Liver (tissue), 9 donors: ENCODE results near the gene TSPEAR. TPM values are rescaled to one million over a fixed set of nuclear protein-coding genes. Genes with fewer than 3 reads are reported as not detected.

ENCODE experiments used
- DNase-seq: peaks from one replicate; pipeline ENCODE4 v3.0.0-alpha.2; 2017; ENCODE audit warnings: low spot score
- H3K27ac ChIP-seq, 2 donors: one replicate each; pipeline ENCODE4 v1.7.0; 2013; ENCODE audit warnings: inconsistent platforms in 2 of 2, low read length in 2 of 2, control low read depth in 1 of 2, low read depth in 1 of 2, mild to moderate bottlenecking in 1 of 2
- H3K27me3 ChIP-seq, 4 donors: one replicate each; pipeline versions ENCODE4 v1.6.1 to v1.7.0; 2013; ENCODE audit warnings: low read length in 3 of 4, inconsistent platforms in 1 of 4, mild to moderate bottlenecking in 1 of 4, moderate library complexity in 1 of 4; ENCODE audit not compliant: control insufficient read depth in 4 of 4, insufficient read depth in 4 of 4
- H3K36me3 ChIP-seq, 4 donors: one replicate each; pipeline versions ENCODE4 v1.6.1 to v1.7.0; 2013; ENCODE audit warnings: low read length in 3 of 4, mild to moderate bottlenecking in 3 of 4, low read depth in 1 of 4, moderate library complexity in 1 of 4; ENCODE audit not compliant: control insufficient read depth in 4 of 4, insufficient read depth in 3 of 4
- H3K4me1 ChIP-seq, 4 donors: one replicate each; pipeline versions ENCODE4 v1.6.1 to v1.7.0; 2013; ENCODE audit warnings: low read length in 3 of 4, mild to moderate bottlenecking in 3 of 4, moderate library complexity in 1 of 4; ENCODE audit not compliant: control insufficient read depth in 4 of 4, insufficient read depth in 4 of 4
- H3K4me3 ChIP-seq, 3 donors: one replicate each; pipeline versions ENCODE4 v1.6.1 to v1.7.0; 2013; ENCODE audit warnings: low read length in 3 of 3, control low read depth in 1 of 3, low read depth in 1 of 3, mild to moderate bottlenecking in 1 of 3
- H3K9ac ChIP-seq, 2 donors: one replicate each; pipeline ENCODE4 v1.7.0; 2013; ENCODE audit warnings: low read length in 2 of 2, mild to moderate bottlenecking in 2 of 2, moderate library complexity in 2 of 2, control low read depth in 1 of 2, low read depth in 1 of 2
- H3K9me3 ChIP-seq, 4 donors: one replicate each; pipeline versions ENCODE4 v1.6.1 to v1.7.0; 2013; ENCODE audit warnings: low read length in 3 of 4; ENCODE audit not compliant: control insufficient read depth in 4 of 4
- ATF3 ChIP-seq: IDR thresholded peaks from 2 replicates; pipeline ENCODE4 v1.6.1; 2016; ENCODE audit warnings: antibody characterized with exemption
- CTCF ChIP-seq: fragments of 150-350 bp; IDR thresholded peaks from 2 replicates; pipeline ENCODE4 v1.5.1; 2017; ENCODE audit warnings: improper control_type of control experiment, low read depth, low read length; ENCODE audit not compliant: missing input control
- EGR1 ChIP-seq, 2 donors: IDR thresholded peaks; 2 replicates each; pipeline ENCODE4 v1.6.1; 2016 to 2018; ENCODE audit warnings: antibody characterized with exemption in 2 of 2, low read depth in 2 of 2
- FOXA1 ChIP-seq: IDR thresholded peaks from 2 replicates; pipeline ENCODE4 v1.6.1; 2016; ENCODE audit warnings: antibody characterized with exemption
- FOXA2 ChIP-seq: IDR thresholded peaks from 2 replicates; pipeline ENCODE4 v1.6.1; 2016; ENCODE audit warnings: antibody characterized with exemption
- GABPA ChIP-seq, 2 donors: IDR thresholded peaks in 1 of 2; conservative IDR thresholded peaks in 1 of 2; 2 replicates each; pipeline ENCODE4 v1.6.1; 2016; ENCODE audit warnings: antibody characterized with exemption in 2 of 2, mild to moderate bottlenecking in 1 of 2, moderate library complexity in 1 of 2
- HNF4A ChIP-seq, 2 donors: conservative IDR thresholded peaks; 2 replicates each; pipeline ENCODE4 v1.6.1; 2016; ENCODE audit warnings: antibody characterized with exemption in 2 of 2, mild to moderate bottlenecking in 2 of 2
- HNF4G ChIP-seq: IDR thresholded peaks from 2 replicates; pipeline ENCODE4 v1.6.1; 2016; ENCODE audit warnings: antibody characterized with exemption
- JUND ChIP-seq, 2 donors: IDR thresholded peaks; 2 replicates each; pipeline ENCODE4 v1.6.1; 2016; ENCODE audit warnings: antibody characterized with exemption in 2 of 2
- MAX ChIP-seq: IDR thresholded peaks from 2 replicates; pipeline ENCODE4 v1.6.1; 2016; ENCODE audit warnings: antibody characterized with exemption
- NR2F2 ChIP-seq: IDR thresholded peaks from 2 replicates; pipeline ENCODE4 v1.6.1; 2016; ENCODE audit warnings: antibody characterized with exemption
- RAD21 ChIP-seq, 2 donors: IDR thresholded peaks; 2 replicates each; pipeline ENCODE4 v1.6.1; 2016; ENCODE audit warnings: antibody characterized with exemption in 2 of 2, mild to moderate bottlenecking in 2 of 2
- REST ChIP-seq: IDR thresholded peaks from 2 replicates; pipeline ENCODE4 v1.6.1; 2016; ENCODE audit warnings: antibody characterized with exemption, mild to moderate bottlenecking
- RXRA ChIP-seq, 2 donors: IDR thresholded peaks; 2 replicates each; pipeline ENCODE4 v1.6.1; 2017 to 2018; ENCODE audit warnings: antibody characterized with exemption in 2 of 2, mild to moderate bottlenecking in 1 of 2
- SP1 ChIP-seq: IDR thresholded peaks from 2 replicates; pipeline ENCODE4 v1.6.1; 2018; ENCODE audit warnings: antibody characterized with exemption, mild to moderate bottlenecking
- TAF1 ChIP-seq: conservative IDR thresholded peaks from 2 replicates; pipeline ENCODE4 v1.6.1; 2016; ENCODE audit warnings: antibody characterized with exemption, mild to moderate bottlenecking
- YY1 ChIP-seq: IDR thresholded peaks from 2 replicates; pipeline ENCODE4 v1.6.1; 2016; ENCODE audit warnings: antibody characterized with exemption, mild to moderate bottlenecking
- ZBTB33 ChIP-seq: IDR thresholded peaks from 2 replicates; pipeline ENCODE4 v1.6.1; 2016; ENCODE audit warnings: antibody characterized with exemption
- WGBS: extraction: QIAGEN DNeasy Blood & Tissue Kit; methylation state at CpG from one replicate; pipeline ENCODE4 v1.1.7; 2013; 5-methylcytosine and 5-hydroxymethylcytosine counted together
- polyA plus RNA-seq, 2 donors: library from polyadenylated mRNA; stranded (reverse) in 1 of 2; unstranded in 1 of 2; fragments of 200-250 nt in 1 of 2; fragments of >200 nt in 1 of 2; fragmentation: Nextera tagmentation in 1 of 2; extraction: Ambion mirVana in 1 of 2; gene quantifications; one replicate each; pipeline versions ENCODE4 v1.2.1 to v1.2.3, GENCODE V29; 2013 to 2015
- total RNA-seq, 2 donors: library from RNA; depleted of rRNA; stranded (reverse); fragments of >200 nt; gene quantifications; one replicate each; pipeline ENCODE4 v1.2.3, GENCODE V29; 2014
- donor health status: healthy.
- donor health status: healthy.
- donor health status: healthy.
- donor health status: healthy.
- donor health status: healthy.

TSPEAR gene
- total and polyA plus RNA-seq, 4 donors, result under 0.01 to 0.14 (median 0.01) TPM; not detected in 1

GRCh38 chr21:44459712-44460440 is 251.5 kb downstream of the TSPEAR start (continued):
- no peak for TF ChIP-seq HNF4A (conservative IDR thresholded peaks at IDR 0.05)
- TF ChIP-seq NR2F2, result no peak
- no peak for TF ChIP-seq ZBTB33
- TF ChIP-seq TAF1, result no peak

GRCh38 chr21:44458971-44459711 is 252.2 kb downstream of the TSPEAR start:
- DNase-seq, result no peak
- Histone ChIP-seq H3K36me3 (no peaks in the 10 kb centered on the region), H3K9ac (peak overlapping the region in 1 of 2 donors; percentile 9), H3K27me3 (no peaks in the 10 kb centered on the region), H3K27ac (peak overlapping the region; percentile 73 to 94), H3K4me1 (peaks cover 23 to 71% (median 46%) of the 10 kb centered on the region in 4 donors), H3K9me3 (no peaks in the 10 kb centered on the region), H3K4me3 (no peak overlapping the region)
- 81% methylated on average over 19 of the region's 19 CpGs for WGBS
- no peak for TF ChIP-seq CTCF
- no peak for TF ChIP-seq HNF4G
- no peak for TF ChIP-seq ATF3
- no peak for TF ChIP-seq FOXA1
- no peak for TF ChIP-seq JUND (IDR thresholded peaks at IDR 0.05)
- no peak for TF ChIP-seq RXRA (IDR thresholded peaks at IDR 0.05)
- no peak for TF ChIP-seq TAF1
- no peak for TF ChIP-seq REST
- no peak for TF ChIP-seq HNF4A (conservative IDR thresholded peaks at IDR 0.05)
- TF ChIP-seq SP1, result no peak
- no peak for TF ChIP-seq FOXA2
- no peak for TF ChIP-seq ZBTB33
- TF ChIP-seq RAD21 (IDR thresholded peaks at IDR 0.05), result no peak
- no peak for TF ChIP-seq EGR1 (IDR thresholded peaks at IDR 0.05; ENCODE audit: low read depth in 2 of 2)
- TF ChIP-seq GABPA (IDR thresholded peaks at IDR 0.05 in 1 of 2, conservative IDR thresholded peaks at IDR 0.05 in 1 of 2), result no peak
- TF ChIP-seq NR2F2, result no peak
- TF ChIP-seq YY1, result no peak
- TF ChIP-seq MAX, result no peak
